Gastroesophageal sphincter (tissue), 4 donors: Measurements from ENCODE around the gene KRTAP10-12. TPM values are rescaled to one million over a fixed set of nuclear protein-coding genes. Genes with fewer than 3 reads are reported as not detected.

Experiments used
- ATAC-seq: fragments of 150-250 bp; one replicate; pipeline ENCODE4 v1.9.1; 2016; ENCODE audit warnings: mild to moderate bottlenecking, moderate library complexity
- H3K27ac ChIP-seq, 4 donors: fragments of 200-600 bp; sonication (generic) in 3 of 4; 1 replicate in 3 of 4; 2 replicates in 1 of 4; pipeline ENCODE4 v1.5.1; 2016 to 2019
- H3K27me3 ChIP-seq: fragments of 200-600 bp; sonication (generic); one replicate; pipeline ENCODE4 v1.5.1; 2019
- H3K36me3 ChIP-seq, 2 donors: fragments of 200-600 bp; sonication (generic); one replicate each; pipeline ENCODE4 v1.5.1; 2019; ENCODE audit warnings: control low read depth in 1 of 2
- H3K4me1 ChIP-seq, 3 donors: fragments of 200-600 bp; sonication (generic); 1 replicate in 2 of 3; 2 replicates in 1 of 3; pipeline ENCODE4 v1.5.1; 2016 to 2019; ENCODE audit warnings: control low read depth in 2 of 3
- H3K4me3 ChIP-seq, 2 donors: fragments of 200-600 bp; sonication (generic); one replicate each; pipeline ENCODE4 v1.5.1; 2019; ENCODE audit warnings: mild to moderate bottlenecking in 1 of 2, moderate library complexity in 1 of 2
- H3K9me3 ChIP-seq, 3 donors: fragments of 200-600 bp; sonication (generic); one replicate each; pipeline ENCODE4 v1.5.1; 2017 to 2019; ENCODE audit warnings: control low read depth in 2 of 3
- CTCF ChIP-seq, 4 experiments: fragments of 200-600 bp in 2 of 4; fragments of 450-650 bp in 2 of 4; sonication (generic) in 1 of 4; IDR thresholded peaks; one replicate each; pipeline ENCODE4 v1.5.1; 2017 to 2019; ENCODE audit warnings: antibody characterized with exemption in 4 of 4, mild to moderate bottlenecking in 2 of 4, moderate library complexity in 2 of 4
- EP300 ChIP-seq: sonication (generic); formaldehyde crosslinking; IDR thresholded peaks from one replicate; pipeline ENCODE4 v1.6.1; 2017; ENCODE audit warnings: antibody characterized with exemption, mild to moderate bottlenecking
- POLR2A ChIP-seq, 2 donors: fragments of 450-650 bp; IDR thresholded peaks; one replicate each; pipeline ENCODE4 v1.6.1; 2017; ENCODE audit warnings: antibody characterized with exemption in 2 of 2, mild to moderate bottlenecking in 2 of 2, moderate library complexity in 1 of 2
- POLR2AphosphoS5 ChIP-seq: sonication (generic); formaldehyde crosslinking; IDR thresholded peaks from one replicate; pipeline ENCODE4 v1.6.1; 2017; ENCODE audit warnings: antibody characterized with exemption
- WGBS, 2 donors: methylation state at CpG; one replicate each; pipeline ENCODE4 v1.1.5; 2018; ENCODE audit warnings: low coverage in 1 of 2; 5-methylcytosine and 5-hydroxymethylcytosine counted together
- total RNA-seq, 4 donors: library from RNA; depleted of rRNA; stranded (reverse); fragments of >200 nt; gene quantifications; one replicate each; pipeline ENCODE4 v1.1.0, GENCODE V29; 2016

The KRTAP10-12 gene
- total RNA-seq, 4 donors from 2014 or later: not detected

DNA sequence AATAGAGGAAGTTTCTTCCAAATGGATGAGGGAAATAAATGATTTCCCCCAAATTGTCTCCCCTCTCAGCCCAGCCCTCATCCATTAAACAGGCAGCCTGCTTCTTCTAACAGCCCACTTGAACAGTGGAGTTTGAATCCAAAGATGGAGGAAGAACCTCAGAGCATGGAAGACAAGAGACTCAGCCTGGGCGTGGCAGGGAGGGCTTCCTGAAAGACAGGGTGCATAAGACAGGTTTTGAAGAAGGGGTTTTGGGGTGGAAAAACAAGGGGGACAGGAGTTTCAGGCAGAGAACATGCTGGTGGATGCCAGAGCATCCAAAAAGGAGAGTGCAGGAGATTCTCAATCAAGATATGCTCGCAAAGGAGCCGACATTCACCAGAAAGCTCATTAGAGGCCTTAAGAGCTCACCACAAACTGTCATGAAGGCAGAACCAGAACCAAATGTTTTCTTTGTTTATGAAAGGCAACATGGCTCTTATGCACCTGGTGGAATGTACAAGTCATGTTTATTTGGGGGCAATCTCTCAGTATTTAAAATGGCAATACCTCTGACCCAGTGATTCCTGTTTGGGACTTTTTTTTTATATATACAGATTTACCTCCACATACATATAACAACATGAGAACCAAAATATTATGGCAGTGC, 40.9 kb downstream of the KRTAP10-12 start:
- no peaks in the 10 kb centered on the region for H3K36me3 ChIP-seq
- peaks cover 0 to 56% (median 0%) of the 10 kb centered on the region in 3 donors for H3K9me3 ChIP-seq
- no peak overlapping the region for H3K4me3 ChIP-seq
- H3K27ac ChIP-seq: no peak overlapping the region
- no peak for TF ChIP-seq EP300
- WGBS, 2 donors: 55 to 80% methylated on average over 3 of the region's 3 CpGs
- peaks cover 30% of the 10 kb centered on the region for H3K27me3 ChIP-seq
- no peak for ATAC-seq
- no peaks in the 10 kb centered on the region for H3K4me1 ChIP-seq

GRCh38 chr21:44738621-44739020, 41.6 kb downstream of the KRTAP10-12 start:
- ATAC-seq: no peak
- peaks cover 29% of the 10 kb centered on the region for H3K27me3 ChIP-seq
- H3K4me1 ChIP-seq: no peaks in the 10 kb centered on the region
- H3K9me3 ChIP-seq: peaks cover 0 to 56% (median 0%) of the 10 kb centered on the region in 3 donors
- H3K27ac ChIP-seq: no peak overlapping the region
- WGBS, 2 donors: 95 to 100% methylated on average over 2 to 3 of the region's 3 CpGs
- no peak for TF ChIP-seq POLR2A (IDR thresholded peaks at IDR 0.05)
- no peak for TF ChIP-seq POLR2AphosphoS5
- TF ChIP-seq EP300: no peak
- TF ChIP-seq CTCF (IDR thresholded peaks at IDR 0.05): no peak
- no peak overlapping the region for H3K4me3 ChIP-seq
- H3K36me3 ChIP-seq: no peaks in the 10 kb centered on the region

DNA sequence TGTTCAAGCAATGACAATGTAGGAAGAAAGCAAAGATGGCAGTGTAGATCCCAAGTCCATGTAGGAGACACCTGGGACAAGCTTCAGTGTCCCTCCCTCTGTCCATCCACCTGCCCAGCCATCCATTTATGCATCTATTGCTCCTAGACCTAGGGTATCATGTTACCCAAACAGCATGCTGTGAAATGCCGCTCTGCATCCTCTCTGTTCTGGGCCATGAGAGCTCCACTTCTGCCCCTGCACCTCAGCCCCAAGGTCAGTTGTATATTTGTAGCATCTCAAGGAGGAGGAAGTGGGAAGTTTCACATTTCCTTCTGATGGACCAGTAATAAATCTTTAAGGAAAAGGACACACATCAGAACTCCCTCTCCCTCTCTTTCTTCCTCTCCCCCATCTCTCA, 42.3 kb downstream of the KRTAP10-12 start:
- Histone ChIP-seq H3K4me3 (no peak overlapping the region), H3K36me3 (no peaks in the 10 kb centered on the region), H3K9me3 (peaks cover 0 to 56% (median 0%) of the 10 kb centered on the region in 3 donors), H3K4me1 (no peaks in the 10 kb centered on the region), H3K27ac (no peak overlapping the region), H3K27me3 (peaks cover 22% of the 10 kb centered on the region)
- no peak for ATAC-seq
- 100% methylated on average over 1 of the region's 1 CpG; no CpG with 5 or more reads in 1 of the 2 donors for WGBS, 2 donors
- no peak for TF ChIP-seq POLR2A (IDR thresholded peaks at IDR 0.05)
- no peak for TF ChIP-seq POLR2AphosphoS5
- no peak for TF ChIP-seq EP300
- TF ChIP-seq CTCF (IDR thresholded peaks at IDR 0.05): no peak

- H3K36me3 ChIP-seq: no peaks in the 10 kb centered on the region
- TF ChIP-seq POLR2AphosphoS5 (no peak), POLR2A (IDR thresholded peaks at IDR 0.05) (no peak), CTCF (IDR thresholded peaks at IDR 0.05) (no peak), EP300 (no peak)
- peaks cover 0 to 47% (median 0%) of the 10 kb centered on the region in 3 donors for H3K9me3 ChIP-seq
- no peak overlapping the region for H3K4me3 ChIP-seq
- H3K27ac ChIP-seq: no peak overlapping the region
- no peak for ATAC-seq
- no peaks in the 10 kb centered on the region for H3K4me1 ChIP-seq
- 80 to 83% methylated on average over 3 to 6 of the region's 7 CpGs for WGBS, 2 donors
- peaks cover 14% of the 10 kb centered on the region for H3K27me3 ChIP-seq
These were observed 43.8 kb downstream of the KRTAP10-12 start for GRCh38 chr21:44740742-44741141.

- no peak for ATAC-seq
- peaks cover 8% of the 10 kb centered on the region for H3K27me3 ChIP-seq
- WGBS, 2 donors: 86 to 100% methylated on average over 3 of the region's 3 CpGs
- no peaks in the 10 kb centered on the region for H3K4me1 ChIP-seq
- H3K9me3 ChIP-seq: peaks cover 0 to 36% (median 0%) of the 10 kb centered on the region in 3 donors
- no peaks in the 10 kb centered on the region for H3K36me3 ChIP-seq
- TF ChIP-seq CTCF (IDR thresholded peaks at IDR 0.05) (no peak), EP300 (no peak), POLR2A (IDR thresholded peaks at IDR 0.05) (no peak), POLR2AphosphoS5 (no peak)
- no peak overlapping the region for H3K4me3 ChIP-seq
- no peak overlapping the region for H3K27ac ChIP-seq
These were observed 44.9 kb downstream of the KRTAP10-12 start for GRCh38 chr21:44741921-44742320.
